Measurements from ENCODE around the gene ARNT2.

GRCh38 chr15:80595396-80595795 is 191.2 kb downstream of the ARNT2 start:
- TF ChIP-seq, protein P1, sequence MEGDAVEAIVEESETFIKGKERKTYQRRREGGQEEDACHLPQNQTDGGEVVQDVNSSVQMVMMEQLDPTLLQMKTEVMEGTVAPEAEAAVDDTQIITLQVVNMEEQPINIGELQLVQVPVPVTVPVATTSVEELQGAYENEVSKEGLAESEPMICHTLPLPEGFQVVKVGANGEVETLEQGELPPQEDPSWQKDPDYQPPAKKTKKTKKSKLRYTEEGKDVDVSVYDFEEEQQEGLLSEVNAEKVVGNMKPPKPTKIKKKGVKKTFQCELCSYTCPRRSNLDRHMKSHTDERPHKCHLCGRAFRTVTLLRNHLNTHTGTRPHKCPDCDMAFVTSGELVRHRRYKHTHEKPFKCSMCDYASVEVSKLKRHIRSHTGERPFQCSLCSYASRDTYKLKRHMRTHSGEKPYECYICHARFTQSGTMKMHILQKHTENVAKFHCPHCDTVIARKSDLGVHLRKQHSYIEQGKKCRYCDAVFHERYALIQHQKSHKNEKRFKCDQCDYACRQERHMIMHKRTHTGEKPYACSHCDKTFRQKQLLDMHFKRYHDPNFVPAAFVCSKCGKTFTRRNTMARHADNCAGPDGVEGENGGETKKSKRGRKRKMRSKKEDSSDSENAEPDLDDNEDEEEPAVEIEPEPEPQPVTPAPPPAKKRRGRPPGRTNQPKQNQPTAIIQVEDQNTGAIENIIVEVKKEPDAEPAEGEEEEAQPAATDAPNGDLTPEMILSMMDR (IDR thresholded peaks at IDR 0.05): no peak
- no peak for TF ChIP-seq ZFX (IDR thresholded peaks at IDR 0.05; ENCODE audit: borderline replicate concordance)

Data from 22Rv1 (cell line).